Keratinocyte (primary cell): ENCODE results near the gene COMT. TPM values are rescaled to one million over a fixed set of nuclear protein-coding genes. Genes with fewer than 3 reads are reported as not detected.

ENCODE experiments used
- DNase-seq: peaks from one replicate; pipeline ENCODE4 v3.0.0-alpha.2; 2011; ENCODE audit warnings: low read depth, missing footprints, low spot score
- FAIRE-seq: peaks from 2 replicates; lab custom pipeline; 2011; peaks lifted over from hg19 to GRCh38; lab: Jason Lieb, UNC
- H2AFZ ChIP-seq: 2 replicates; pipeline ENCODE4 v1.6.0; 2012; ENCODE audit warnings: low read length, control low read depth, inconsistent platforms; ENCODE audit not compliant: control insufficient read depth
- H3K27ac ChIP-seq: 2 replicates; pipeline ENCODE4 v1.5.1; 2011; ENCODE audit warnings: low read length; ENCODE audit not compliant: control insufficient read depth, insufficient read depth
- H3K27me3 ChIP-seq: 3 replicates; pipeline ENCODE4 v1.6.0; 2011; ENCODE audit warnings: low read length; ENCODE audit not compliant: control insufficient read depth, insufficient read depth; ENCODE audit errors: extremely low read depth
- H3K36me3 ChIP-seq, 2 experiments: 2 replicates in 1 of 2; 3 replicates in 1 of 2; pipeline ENCODE4 v1.5.1; 2011; ENCODE audit warnings: low read length in 2 of 2, mild to moderate bottlenecking in 1 of 2; ENCODE audit not compliant: control insufficient read depth in 2 of 2, insufficient read depth in 2 of 2; ENCODE audit errors: extremely low read depth in 1 of 2
- H3K4me1 ChIP-seq: 3 replicates; pipeline ENCODE4 v1.5.1; 2011; ENCODE audit warnings: low read length; ENCODE audit not compliant: control insufficient read depth, insufficient read depth; ENCODE audit errors: extremely low read depth
- H3K4me2 ChIP-seq: 3 replicates; pipeline ENCODE4 v1.6.0; 2011; ENCODE audit warnings: low read depth, low read length; ENCODE audit not compliant: control insufficient read depth, insufficient read depth; ENCODE audit errors: extremely low read depth
- H3K4me3 ChIP-seq, 3 experiments: fragments of 200-600 bp in 1 of 3; sonication (generic) in 1 of 3; 2 replicates in 2 of 3; 3 replicates in 1 of 3; pipeline ENCODE4 v1.5.1; 2011 to 2016; ENCODE audit warnings: low read length in 3 of 3, mild to moderate bottlenecking in 3 of 3, control low read depth in 2 of 3, inconsistent platforms in 1 of 3, low read depth in 1 of 3, mixed read lengths in 1 of 3, mixed run types in 1 of 3, moderate library complexity in 1 of 3; ENCODE audit not compliant: control insufficient read depth in 2 of 3, insufficient read depth in 2 of 3; ENCODE audit errors: extremely low read depth in 1 of 3
- H3K79me2 ChIP-seq: 2 replicates; pipeline ENCODE4 v1.6.0; 2012; ENCODE audit warnings: low read length; ENCODE audit not compliant: control insufficient read depth, insufficient read depth
- H3K9ac ChIP-seq: 3 replicates; pipeline ENCODE4 v1.6.0; 2011; ENCODE audit warnings: low read length; ENCODE audit not compliant: control insufficient read depth, insufficient read depth; ENCODE audit errors: extremely low read depth
- H3K9me1 ChIP-seq: 3 replicates; pipeline ENCODE4 v1.6.0; 2011; ENCODE audit warnings: low read length; ENCODE audit not compliant: control insufficient read depth, insufficient read depth; ENCODE audit errors: extremely low read depth
- H3K9me3 ChIP-seq: 2 replicates; pipeline ENCODE4 v1.5.1; 2012; ENCODE audit warnings: low read depth, low read length; ENCODE audit not compliant: control insufficient read depth
- H4K20me1 ChIP-seq: 3 replicates; pipeline ENCODE4 v1.6.0; 2011; ENCODE audit warnings: low read length; ENCODE audit not compliant: control insufficient read depth, insufficient read depth; ENCODE audit errors: extremely low read depth
- EZH2 ChIP-seq: IDR thresholded peaks from one replicate; pipeline ENCODE4 v1.6.1; 2012; ENCODE audit warnings: inconsistent platforms, mild to moderate bottlenecking, low read length, moderate library complexity
- dilution Hi-C: fragments of 300-500 bp; cut with MboI; formaldehyde crosslinking; loops from one replicate; pipeline ENCODE4 v1.7.0; 2020; ENCODE audit warnings: low sequenced_read_pairs; ENCODE audit not compliant: extremely low pct_ligation_motif_present
- polyA plus RNA-seq, 5 experiments: library from polyadenylated mRNA; depleted of rRNA in 3 of 5; stranded (reverse) in 3 of 5; stranded (forward) in 1 of 5; unstranded in 1 of 5; fragments of >200 nt; gene quantifications; 1 replicate in 1 of 5; 2 replicates in 3 of 5; 3 replicates in 1 of 5; pipeline versions ENCODE4 v1.2.1 to v1.2.3, GENCODE V29; 2011 to 2012; ENCODE audit warnings: missing spikeins in 2 of 5, low read depth in 1 of 5, low replicate concordance in 1 of 5
- TF ChIP-seq, protein P1 (sequence below), 3 experiments: IDR thresholded peaks in 1 of 3; conservative IDR thresholded peaks in 1 of 3; optimal IDR thresholded peaks in 1 of 3; 2 replicates in 2 of 3; 3 replicates in 1 of 3; pipeline versions ENCODE3 to v1.5.1; 2011; ENCODE audit warnings: low read length in 3 of 3, mild to moderate bottlenecking in 3 of 3, moderate library complexity in 2 of 3, control low read depth in 1 of 3, inconsistent platforms in 1 of 3; ENCODE audit not compliant: insufficient read depth in 2 of 3; ENCODE audit errors: extremely low read depth in 1 of 3

COMT gene
- polyA plus RNA-seq, 1 donor (not counting 4 experiments of a cell fraction or from before 2014, with no cell fraction given) = 139 TPM

DNA sequence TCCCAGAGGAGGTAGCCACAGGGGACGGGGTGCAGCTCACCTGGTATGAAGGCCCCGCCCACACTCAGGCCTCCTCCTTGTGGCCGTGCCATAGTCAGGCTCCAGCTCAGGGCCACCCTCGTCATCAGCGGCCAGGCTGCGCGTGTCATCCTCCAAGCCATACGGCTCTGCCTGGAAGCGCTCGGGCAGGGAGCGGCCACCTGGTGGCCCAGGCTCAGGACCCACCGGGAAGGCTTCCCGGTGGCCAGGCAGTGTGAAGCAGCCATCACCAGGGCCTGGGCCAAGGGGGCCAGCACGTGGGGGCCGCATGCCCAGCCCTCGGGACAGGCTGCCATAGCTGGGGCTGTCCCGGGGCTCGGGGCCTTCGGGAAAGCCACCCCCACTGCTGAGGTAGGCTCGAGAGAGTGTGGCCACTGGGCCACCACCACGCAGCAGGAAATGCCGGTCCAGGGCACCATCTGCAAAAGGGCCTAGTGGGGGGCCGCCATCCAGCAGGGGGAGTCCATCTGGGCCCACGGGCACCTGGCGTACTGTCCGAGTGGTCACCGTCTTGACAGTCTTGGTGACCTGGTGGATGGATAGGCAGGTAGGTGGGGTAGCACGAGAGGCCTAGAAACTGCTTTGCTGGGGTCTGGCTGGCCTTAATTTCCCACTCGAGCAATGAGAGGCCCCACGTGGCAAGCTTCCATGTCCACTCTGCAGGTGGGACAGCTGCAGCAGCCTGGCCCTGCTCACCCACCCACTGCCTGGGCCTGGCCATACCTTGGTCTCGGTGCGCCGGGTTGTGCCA, 39.8 kb downstream of the COMT start:
- Histone ChIP-seq H3K4me3 (no peak overlapping the region), H3K79me2 (no peaks in the 10 kb centered on the region), H3K27me3 (no peaks in the 10 kb centered on the region), H3K9me1 (peaks cover 5% of the 10 kb centered on the region), H3K9ac (no peak overlapping the region), H3K27ac (no peak overlapping the region), H3K9me3 (no peaks in the 10 kb centered on the region), H3K4me2 (no peak overlapping the region), H3K4me1 (peaks cover 36% of the 10 kb centered on the region), H2AFZ (no peak overlapping the region), H4K20me1 (no peaks in the 10 kb centered on the region), H3K36me3 (peaks cover 0 to 5% of the 10 kb centered on the region in 2 experiments)
- FAIRE-seq = no peak
- DNase-seq = no peak
- dilution Hi-C loops = no loop called here
- no peak for TF ChIP-seq EZH2
- TF ChIP-seq, protein P1, sequence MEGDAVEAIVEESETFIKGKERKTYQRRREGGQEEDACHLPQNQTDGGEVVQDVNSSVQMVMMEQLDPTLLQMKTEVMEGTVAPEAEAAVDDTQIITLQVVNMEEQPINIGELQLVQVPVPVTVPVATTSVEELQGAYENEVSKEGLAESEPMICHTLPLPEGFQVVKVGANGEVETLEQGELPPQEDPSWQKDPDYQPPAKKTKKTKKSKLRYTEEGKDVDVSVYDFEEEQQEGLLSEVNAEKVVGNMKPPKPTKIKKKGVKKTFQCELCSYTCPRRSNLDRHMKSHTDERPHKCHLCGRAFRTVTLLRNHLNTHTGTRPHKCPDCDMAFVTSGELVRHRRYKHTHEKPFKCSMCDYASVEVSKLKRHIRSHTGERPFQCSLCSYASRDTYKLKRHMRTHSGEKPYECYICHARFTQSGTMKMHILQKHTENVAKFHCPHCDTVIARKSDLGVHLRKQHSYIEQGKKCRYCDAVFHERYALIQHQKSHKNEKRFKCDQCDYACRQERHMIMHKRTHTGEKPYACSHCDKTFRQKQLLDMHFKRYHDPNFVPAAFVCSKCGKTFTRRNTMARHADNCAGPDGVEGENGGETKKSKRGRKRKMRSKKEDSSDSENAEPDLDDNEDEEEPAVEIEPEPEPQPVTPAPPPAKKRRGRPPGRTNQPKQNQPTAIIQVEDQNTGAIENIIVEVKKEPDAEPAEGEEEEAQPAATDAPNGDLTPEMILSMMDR (optimal IDR thresholded peaks at IDR 0.05 in 1 of 3, IDR thresholded peaks at IDR 0.05 in 1 of 3, conservative IDR thresholded peaks at IDR 0.05 in 1 of 3; ENCODE audit: extremely low read depth in 1 of 3, insufficient read depth in 2 of 3, low read length in 3 of 3) = no peak

DNA sequence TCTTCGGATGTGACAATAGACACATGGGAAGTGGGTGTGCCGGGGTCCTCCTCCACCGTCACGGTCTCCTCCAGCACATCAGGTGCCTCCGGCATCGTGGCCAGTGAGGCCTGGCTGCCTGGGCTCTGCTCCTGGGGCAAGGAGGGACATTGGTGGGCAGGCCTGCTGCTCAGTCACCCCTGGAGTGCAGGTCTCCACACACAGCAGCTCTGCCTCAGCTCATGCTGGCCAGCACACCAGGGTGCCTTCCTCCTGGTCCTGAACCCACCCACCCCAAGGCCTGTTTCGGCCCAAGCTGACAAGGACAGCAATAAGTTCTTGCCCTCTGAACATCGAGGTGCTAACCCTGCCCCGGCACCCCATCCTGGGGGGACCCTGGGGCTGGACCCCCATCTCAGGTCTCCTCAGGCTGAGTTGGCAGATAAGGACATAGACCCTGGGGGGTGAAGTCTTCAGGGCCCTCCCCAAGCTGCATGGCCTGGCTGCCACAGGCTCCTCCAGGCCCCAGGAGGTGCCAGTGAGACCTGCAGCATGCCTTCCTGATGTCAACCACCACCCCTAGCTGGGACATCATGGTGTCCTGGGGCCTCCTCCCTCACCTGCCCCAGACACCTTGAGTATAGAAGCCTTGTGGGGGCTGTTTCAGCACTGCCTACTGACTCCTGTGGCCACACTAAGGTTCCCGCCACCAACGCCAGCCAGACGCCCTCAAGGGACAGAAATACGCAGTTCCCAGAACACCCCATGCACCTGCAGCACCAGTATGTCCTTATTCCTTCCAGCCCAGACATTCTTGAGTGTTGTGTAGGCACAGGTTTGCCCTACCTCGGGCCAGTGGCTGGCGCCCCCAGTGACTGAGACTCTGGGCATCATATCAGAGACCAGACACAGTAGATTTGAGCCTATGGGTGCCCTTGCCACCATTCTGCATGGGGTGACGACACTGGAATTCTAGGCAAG, 40.7 kb downstream of the COMT start:
- H4K20me1 ChIP-seq = no peaks in the 10 kb centered on the region
- H2AFZ ChIP-seq = no peak overlapping the region
- no peak for TF ChIP-seq EZH2
- TF ChIP-seq, protein P1 (optimal IDR thresholded peaks at IDR 0.05 in 1 of 3, IDR thresholded peaks at IDR 0.05 in 1 of 3, conservative IDR thresholded peaks at IDR 0.05 in 1 of 3; ENCODE audit: extremely low read depth in 1 of 3, insufficient read depth in 2 of 3, low read length in 3 of 3) = no peak
- peaks cover 0 to 5% of the 10 kb centered on the region in 2 experiments for H3K36me3 ChIP-seq
- DNase-seq = no peak
- H3K9me1 ChIP-seq = peaks cover 5% of the 10 kb centered on the region
- no peak overlapping the region for H3K4me2 ChIP-seq
- H3K4me3 ChIP-seq = no peak overlapping the region
- dilution Hi-C loops = no loop called here
- no peaks in the 10 kb centered on the region for H3K27me3 ChIP-seq
- no peak for FAIRE-seq
- no peak overlapping the region for H3K9ac ChIP-seq
- H3K79me2 ChIP-seq = no peaks in the 10 kb centered on the region
- H3K27ac ChIP-seq = no peak overlapping the region
- no peaks in the 10 kb centered on the region for H3K9me3 ChIP-seq
- H3K4me1 ChIP-seq = peaks cover 39% of the 10 kb centered on the region
